Endothelial cell of umbilical vein (primary cell): ENCODE measurements around the gene S1PR5. TPM values are rescaled to one million over a fixed set of nuclear protein-coding genes. Genes with fewer than 3 reads are reported as not detected.

Source experiments
- BruUV-seq: library from RNA; stranded (reverse); fragments of 400-500 nt; replicated peaks from 2 replicates; lab custom pipeline; 2021; lab: Mats Ljungman, UMichigan
- CTCF ChIA-PET: fragments of 300-600, 350-600 bp; sonication (Branson Sonifier 250); formaldehyde crosslinking; loops from one replicate; lab custom pipeline; 2021; ENCODE audit warnings: antibody characterized with exemption, inconsistent platforms; lab: Charles Lee
- POLR2A ChIA-PET: fragments of 300-600, 350-600 bp; sonication (Branson Sonifier 250); formaldehyde crosslinking; loops from one replicate; lab custom pipeline; 2021; ENCODE audit warnings: antibody characterized with exemption, inconsistent platforms; lab: Charles Lee
- DNase-seq: peaks from one replicate; pipeline ENCODE4 v3.0.0-alpha.2; 2011; ENCODE audit warnings: low read depth, low spot score
- FAIRE-seq: peaks from 2 replicates; lab custom pipeline; 2011; peaks lifted over from hg19 to GRCh38; lab: Jason Lieb, UNC
- H2AFZ ChIP-seq: 2 replicates; pipeline ENCODE4 v1.6.0; 2012; ENCODE audit warnings: low read depth, low read length, control low read depth, inconsistent platforms
- H3K27ac ChIP-seq: 2 replicates; pipeline ENCODE4 v1.5.1; 2011; ENCODE audit warnings: low read depth, mild to moderate bottlenecking, control low read depth, low read length, moderate library complexity; ENCODE audit not compliant: insufficient read depth
- H3K27me3 ChIP-seq, 2 experiments: 2 replicates each; pipeline versions ENCODE4 v1.6.0 to v1.6.1; 2011; ENCODE audit warnings: low read length in 2 of 2, mixed read lengths in 1 of 2; ENCODE audit not compliant: control insufficient read depth in 2 of 2, insufficient read depth in 2 of 2
- H3K36me3 ChIP-seq, 2 experiments: 2 replicates in 1 of 2; 3 replicates in 1 of 2; pipeline ENCODE4 v1.5.1; 2011; ENCODE audit warnings: low read length in 2 of 2, mild to moderate bottlenecking in 1 of 2, moderate library complexity in 1 of 2; ENCODE audit not compliant: control insufficient read depth in 2 of 2, insufficient read depth in 2 of 2; ENCODE audit errors: extremely low read depth in 1 of 2
- H3K4me1 ChIP-seq: 3 replicates; pipeline ENCODE4 v1.5.1; 2011; ENCODE audit warnings: mild to moderate bottlenecking, low read length; ENCODE audit not compliant: control insufficient read depth, insufficient read depth; ENCODE audit errors: extremely low read depth
- H3K4me2 ChIP-seq: 2 replicates; pipeline ENCODE4 v1.6.1; 2011; ENCODE audit warnings: low read length, control low read depth, mixed read lengths; ENCODE audit not compliant: insufficient read depth
- H3K4me3 ChIP-seq, 3 experiments: fragments of 200-600 bp in 1 of 3; sonication (generic), shearing (Covaris generic) in 1 of 3; replicated peaks in 1 of 3; 2 replicates each; pipeline ENCODE4 v1.5.1; 2011 to 2016; ENCODE audit warnings: control low read depth in 3 of 3, low read length in 3 of 3, mild to moderate bottlenecking in 2 of 3, inconsistent platforms in 1 of 3, low read depth in 1 of 3, moderate library complexity in 1 of 3; ENCODE audit not compliant: insufficient read depth in 1 of 3
- H3K79me2 ChIP-seq: 2 replicates; pipeline ENCODE4 v1.6.0; 2012; ENCODE audit warnings: low read length, inconsistent platforms; ENCODE audit not compliant: control insufficient read depth, insufficient read depth
- H3K9ac ChIP-seq: replicated peaks from 2 replicates; pipeline ENCODE3; 2011; ENCODE audit warnings: low read length, control low read depth; ENCODE audit not compliant: insufficient read depth; ENCODE audit errors: extremely low read depth
- H3K9me1 ChIP-seq: replicated peaks from 3 replicates; pipeline ENCODE4 v1.6.0; 2011; ENCODE audit warnings: mild to moderate bottlenecking, low read length; ENCODE audit not compliant: control insufficient read depth, insufficient read depth; ENCODE audit errors: extremely low read depth
- H3K9me3 ChIP-seq: replicated peaks from 2 replicates; pipeline ENCODE4 v1.5.1; 2012; ENCODE audit warnings: low read length, inconsistent platforms; ENCODE audit not compliant: control insufficient read depth, insufficient read depth
- H4K20me1 ChIP-seq: replicated peaks from 2 replicates; pipeline ENCODE3; 2011; ENCODE audit warnings: mild to moderate bottlenecking, low read length; ENCODE audit not compliant: control insufficient read depth, insufficient read depth; ENCODE audit errors: extremely low read depth
- CTCF ChIP-seq, 2 donors: IDR thresholded peaks; 1 replicate in 1 of 2; 2 replicates in 1 of 2; pipeline ENCODE4 v1.5.1; 2011; ENCODE audit warnings: low read length in 2 of 2, mild to moderate bottlenecking in 2 of 2, moderate library complexity in 2 of 2, control low read depth in 1 of 2, inconsistent platforms in 1 of 2, low read depth in 1 of 2; ENCODE audit not compliant: insufficient read depth in 1 of 2; ENCODE audit errors: extremely low read depth in 1 of 2
- EZH2 ChIP-seq: IDR thresholded peaks from 2 replicates; pipeline ENCODE4 v1.6.1; 2012; ENCODE audit warnings: borderline replicate concordance, low read depth, mild to moderate bottlenecking, moderate library complexity, low read length, inconsistent platforms; ENCODE audit not compliant: severe bottlenecking
- FOS ChIP-seq: IDR thresholded peaks from 2 replicates; pipeline ENCODE4 v1.6.1; 2011; ENCODE audit warnings: mild to moderate bottlenecking, low read length, moderate library complexity, borderline replicate concordance; ENCODE audit not compliant: insufficient read depth
- GATA2 ChIP-seq: IDR thresholded peaks from 2 replicates; pipeline ENCODE4 v1.7.0; 2011; ENCODE audit warnings: low read depth, mild to moderate bottlenecking, moderate library complexity, mixed read lengths, low read length; ENCODE audit not compliant: insufficient read length, insufficient read depth
- JUN ChIP-seq: IDR thresholded peaks from 2 replicates; pipeline ENCODE4 v1.6.1; 2011; ENCODE audit warnings: borderline replicate concordance, low read depth; ENCODE audit not compliant: insufficient read length, insufficient read depth
- MYC ChIP-seq: IDR thresholded peaks from one replicate; pipeline ENCODE4 v1.6.1; 2011; ENCODE audit warnings: mild to moderate bottlenecking, low read depth, low read length
- POLR2A ChIP-seq: IDR thresholded peaks from 2 replicates; pipeline ENCODE4 v1.6.1; 2012; ENCODE audit warnings: low read depth, mild to moderate bottlenecking, control low read depth, low read length
- POLR2AphosphoS5 ChIP-seq: IDR thresholded peaks from 2 replicates; pipeline ENCODE4 v1.6.1; 2012; ENCODE audit warnings: low read depth, mild to moderate bottlenecking, control low read depth, low read length, moderate library complexity; ENCODE audit not compliant: insufficient read depth
- dilution Hi-C: fragments of 300-500 bp; cut with MboI; formaldehyde crosslinking; loops from one replicate; pipeline ENCODE4 v1.15.0; 2019; ENCODE audit warnings: low sequenced_read_pairs; ENCODE audit not compliant: extremely low pct_ligation_motif_present
- intact Hi-C: fragments of 100-400 bp; cut with micrococcal nuclease; formaldehyde crosslinking; loops from one replicate; pipeline ENCODE4 v1.10.0; 2022
- polyA plus RNA-seq, 4 experiments: library from polyadenylated mRNA; depleted of rRNA in 3 of 4; stranded (reverse) in 3 of 4; unstranded in 1 of 4; fragments of >200 nt; gene quantifications; 2 replicates each; pipeline versions ENCODE4 v1.2.1 to v1.2.3, GENCODE V29; 2011 to 2012; ENCODE audit warnings: missing spikeins in 1 of 4
- total RNA-seq: library from RNA; stranded (reverse); gene quantifications from 2 replicates; pipeline ENCODE4 v1.2.3, GENCODE V29; 2021
- TF ChIP-seq, protein P1 (sequence below): IDR thresholded peaks from 2 replicates; pipeline ENCODE4 v1.6.1; 2011; ENCODE audit not compliant: insufficient read depth, insufficient read length

Gene S1PR5
- total and polyA plus RNA-seq, 2 donors (not counting 3 experiments of a cell fraction or from before 2014, with no cell fraction given) = not detected

GRCh38 chr19:10565028-10565566 is 47.9 kb upstream of the S1PR5 start:
- BruUV-seq = no TSS peak
- H3K79me2 ChIP-seq = peaks cover 10% of the 10 kb centered on the region
- FAIRE-seq (no peak), DNase-seq (peak; percentile 26)
- H3K36me3 ChIP-seq = no peaks in the 10 kb centered on the region
- CTCF ChIA-PET = interaction anchor here (0.6 to 1.0 kb wide), 3 partner anchors 16 to 81 kb away, joined by 3 to 4 read pairs (median 3); no protein-coding TSS in a partner anchor
- peak overlapping the region; percentile 64 for H3K27ac ChIP-seq
- peak overlapping the region; percentile 89 for H3K9ac ChIP-seq
- H3K4me2 ChIP-seq = peak overlapping the region; percentile 74
- H2AFZ ChIP-seq = peak overlapping the region; percentile 96
- H3K9me3 ChIP-seq = no peaks in the 10 kb centered on the region
- intact Hi-C loops = loop anchor here (5.0 kb wide), 1 partner anchor 148 kb away; no protein-coding TSS in a partner anchor
- no peaks in the 10 kb centered on the region for H3K27me3 ChIP-seq
- TF ChIP-seq MYC = no peak
- no peak for TF ChIP-seq FOS
- peak in 1 of 2 donors; percentile 43 for TF ChIP-seq CTCF (IDR thresholded peaks at IDR 0.05; ENCODE audit: extremely low read depth in 1 of 2, insufficient read depth in 1 of 2, low read depth in 1 of 2, low read length in 2 of 2)
- no peak for TF ChIP-seq EZH2
- H4K20me1 ChIP-seq = no peaks in the 10 kb centered on the region
- peaks cover 27% of the 10 kb centered on the region for H3K4me1 ChIP-seq
- POLR2A ChIA-PET = interaction anchor here (0.8 kb wide), 1 partner anchor 87 kb away, joined by 3 read pairs; no protein-coding TSS in a partner anchor
- no peaks in the 10 kb centered on the region for H3K9me1 ChIP-seq
- dilution Hi-C loops = no loop called here
- H3K4me3 ChIP-seq = peak overlapping the region; percentile 75 to 99 (median 78)

- H3K79me2 ChIP-seq = peaks cover 10% of the 10 kb centered on the region
These were observed 45.4 kb upstream of the S1PR5 start for GRCh38 chr19:10562609-10563008.

More at GRCh38 chr19:10562609-10563008, 45.4 kb upstream of the S1PR5 start:
- dilution Hi-C loops (no loop called here), intact Hi-C loops (no loop called here)
- Histone ChIP-seq H3K27ac (no peak overlapping the region), H3K4me2 (no peak overlapping the region), H4K20me1 (no peaks in the 10 kb centered on the region), H3K36me3 (peaks cover 0 to 3% of the 10 kb centered on the region in 2 experiments), H3K27me3 (no peaks in the 10 kb centered on the region), H3K9ac (no peak overlapping the region), H3K4me1 (peaks cover 15% of the 10 kb centered on the region), H3K9me3 (no peaks in the 10 kb centered on the region), H3K9me1 (no peaks in the 10 kb centered on the region), H2AFZ (no peak overlapping the region), H3K4me3 (no peak overlapping the region)
- DNase-seq (no peak), FAIRE-seq (no peak)
- POLR2A ChIA-PET = no interaction called here
- TF ChIP-seq FOS (no peak), EZH2 (no peak), CTCF (IDR thresholded peaks at IDR 0.05; ENCODE audit: extremely low read depth in 1 of 2, insufficient read depth in 1 of 2, low read depth in 1 of 2, low read length in 2 of 2) (no peak), POLR2A (no peak), POLR2AphosphoS5 (no peak), JUN (no peak), GATA2 (no peak), MYC (no peak)
- TF ChIP-seq, protein P1, sequence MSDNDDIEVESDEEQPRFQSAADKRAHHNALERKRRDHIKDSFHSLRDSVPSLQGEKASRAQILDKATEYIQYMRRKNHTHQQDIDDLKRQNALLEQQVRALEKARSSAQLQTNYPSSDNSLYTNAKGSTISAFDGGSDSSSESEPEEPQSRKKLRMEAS = no peak
- CTCF ChIA-PET = interaction anchor here (1.1 kb wide), 1 partner anchor 79 kb away, joined by 4 read pairs; no protein-coding TSS in a partner anchor
- no TSS peak for BruUV-seq
